NCI-H1105 treated with DMSO at 0.1 percent for 48 hours (cell line): ENCODE results near the gene TMEM235.
"Not testable (repeated sequence)": the region's sequence is repeated elsewhere in the genome, so short reads cannot be mapped to it uniquely, and the experiment has no call there.

Source experiments
- DNase-seq: peaks from one replicate; lab custom pipeline; 2025; lab: John Stamatoyannopoulos, UW

TMEM235 gene

GRCh38 chr17:78238823-78239488 is 7.5 kb downstream of the TMEM235 start:
- DNase-seq = no peak

GRCh38 chr17:78239489-78239931 is 8.1 kb downstream of the TMEM235 start:
- no peak for DNase-seq

DNA sequence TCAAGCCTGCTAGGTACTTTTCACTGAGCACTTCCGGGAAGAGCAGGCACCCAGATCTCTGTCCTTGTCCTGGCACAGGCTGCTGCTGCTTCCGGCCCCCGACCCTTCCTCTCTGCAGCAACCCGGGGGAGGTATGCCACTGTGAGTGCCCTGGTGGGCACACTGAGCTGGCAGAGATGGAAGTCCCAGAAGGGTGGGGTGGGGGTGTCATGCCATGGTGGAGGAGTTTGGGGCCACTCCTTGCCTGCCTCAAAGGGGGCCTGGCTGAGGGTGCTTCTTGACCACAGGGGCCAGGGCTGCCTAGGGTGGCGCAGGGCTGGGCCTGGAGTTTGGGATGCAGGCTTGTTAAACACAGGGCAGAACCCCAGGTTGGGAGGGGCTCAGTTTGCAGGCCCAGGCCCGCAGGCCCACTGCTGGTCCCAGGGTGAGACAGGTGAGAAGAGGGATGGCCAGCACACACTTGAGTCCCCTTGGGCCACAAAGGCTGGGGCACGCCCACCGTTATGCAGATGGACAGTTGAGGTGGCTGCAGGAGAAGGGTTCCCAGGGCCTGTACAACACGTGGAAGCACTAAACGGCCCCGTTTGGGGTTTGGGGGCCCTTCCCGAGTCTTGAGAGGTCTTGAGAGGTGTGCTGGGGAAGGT is 8.7 kb downstream of the TMEM235 start:
- DNase-seq = no peak

GRCh38 chr17:78240839-78241238 is 9.4 kb downstream of the TMEM235 start:
- DNase-seq = no peak

DNA sequence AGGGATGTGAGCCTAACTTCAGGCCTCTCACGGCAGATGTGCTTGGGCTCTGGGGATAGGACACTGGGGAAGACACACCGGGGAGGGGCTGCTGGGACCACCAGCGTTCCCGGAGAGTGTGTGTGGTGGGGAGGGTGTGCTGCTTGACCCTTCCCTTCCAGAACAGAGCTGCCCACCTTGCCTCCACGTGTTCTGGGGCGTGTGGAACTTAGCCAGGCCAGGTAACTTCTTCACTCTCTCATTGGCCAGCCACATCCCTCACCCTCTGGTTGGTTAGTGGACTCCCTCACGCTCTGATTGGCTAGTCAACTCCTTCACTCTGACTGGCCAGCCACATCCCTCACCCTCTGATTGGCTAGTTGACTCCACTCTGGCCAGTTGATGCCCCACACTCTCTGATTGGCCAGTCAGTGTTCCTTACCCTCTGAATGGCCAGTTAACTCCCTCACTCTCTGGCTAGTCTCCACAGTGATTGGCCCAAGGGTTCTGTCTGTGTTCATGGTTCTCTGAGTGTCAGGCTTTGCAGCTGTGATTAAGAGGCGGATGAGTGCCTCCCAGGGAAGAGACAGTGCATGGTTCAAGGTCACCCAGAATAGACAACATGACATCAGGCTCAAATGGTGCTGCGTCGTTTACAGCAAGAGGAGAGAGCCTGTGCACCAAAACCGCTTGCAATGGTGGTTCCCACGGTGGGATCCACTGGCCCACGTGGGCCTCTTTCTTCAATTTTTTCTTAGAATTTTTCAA is 10.0 kb downstream of the TMEM235 start:
- no peak for DNase-seq

DNA sequence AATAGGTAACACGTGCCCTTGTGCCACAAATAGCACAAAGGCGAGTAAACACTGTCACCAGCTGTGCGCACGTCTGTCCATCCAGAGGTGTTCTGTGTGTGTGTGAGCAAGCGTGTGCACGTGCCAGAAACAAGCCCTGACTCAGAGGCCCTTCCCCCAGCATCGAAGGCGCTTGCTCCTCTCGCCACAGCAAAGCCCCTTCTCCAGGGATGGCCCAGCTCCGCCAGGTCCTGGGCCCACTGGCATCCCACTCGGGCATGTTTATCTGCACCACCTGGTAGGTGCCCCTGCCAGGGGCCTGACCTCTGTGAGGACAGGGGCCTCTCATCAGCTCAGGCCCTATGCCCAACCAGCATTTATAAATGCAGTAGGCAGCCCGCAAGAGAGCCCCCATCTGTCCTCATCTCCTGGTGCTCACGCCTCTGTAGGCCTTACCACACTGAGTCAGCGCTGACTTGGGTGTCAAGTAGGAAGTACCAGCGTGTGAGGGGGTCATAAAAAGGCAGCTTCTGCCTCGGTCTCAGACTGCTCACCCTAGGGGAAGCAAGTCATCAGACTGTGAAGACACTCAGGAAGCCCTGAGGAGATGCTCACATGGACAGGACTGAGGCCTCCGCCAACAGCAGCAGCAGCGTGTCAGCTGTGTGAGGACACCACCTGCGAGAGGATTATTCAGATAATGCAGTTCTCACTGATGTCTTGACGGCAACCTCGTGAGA is 10.8 kb downstream of the TMEM235 start:
- DNase-seq = no peak

DNA sequence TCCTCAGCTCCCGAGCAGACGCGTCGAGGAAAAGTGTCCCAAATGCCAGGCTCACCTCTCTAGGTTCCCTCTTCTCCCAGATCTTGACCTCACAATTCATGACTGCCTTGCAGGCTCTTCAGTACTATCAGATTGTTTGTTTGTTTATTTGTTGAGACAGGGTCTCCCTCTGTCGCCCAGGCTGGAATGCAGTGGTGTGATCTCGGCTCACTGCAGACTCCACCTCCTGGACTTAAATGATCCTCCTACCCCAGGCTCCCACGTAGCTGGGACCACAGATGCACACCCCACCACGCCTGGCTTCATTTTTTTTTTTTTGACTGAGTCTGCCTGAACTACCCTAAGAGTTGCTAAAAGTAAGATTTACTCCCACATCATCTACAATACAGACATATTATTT is 15.9 kb downstream of the TMEM235 start:
- DNase-seq = no peak

GRCh38 chr17:78248051-78248914 is 16.9 kb downstream of the TMEM235 start:
- DNase-seq = no peak

- no peak for DNase-seq
These were observed 17.8 kb downstream of the TMEM235 start for GRCh38 chr17:78249074-78249817.

DNA sequence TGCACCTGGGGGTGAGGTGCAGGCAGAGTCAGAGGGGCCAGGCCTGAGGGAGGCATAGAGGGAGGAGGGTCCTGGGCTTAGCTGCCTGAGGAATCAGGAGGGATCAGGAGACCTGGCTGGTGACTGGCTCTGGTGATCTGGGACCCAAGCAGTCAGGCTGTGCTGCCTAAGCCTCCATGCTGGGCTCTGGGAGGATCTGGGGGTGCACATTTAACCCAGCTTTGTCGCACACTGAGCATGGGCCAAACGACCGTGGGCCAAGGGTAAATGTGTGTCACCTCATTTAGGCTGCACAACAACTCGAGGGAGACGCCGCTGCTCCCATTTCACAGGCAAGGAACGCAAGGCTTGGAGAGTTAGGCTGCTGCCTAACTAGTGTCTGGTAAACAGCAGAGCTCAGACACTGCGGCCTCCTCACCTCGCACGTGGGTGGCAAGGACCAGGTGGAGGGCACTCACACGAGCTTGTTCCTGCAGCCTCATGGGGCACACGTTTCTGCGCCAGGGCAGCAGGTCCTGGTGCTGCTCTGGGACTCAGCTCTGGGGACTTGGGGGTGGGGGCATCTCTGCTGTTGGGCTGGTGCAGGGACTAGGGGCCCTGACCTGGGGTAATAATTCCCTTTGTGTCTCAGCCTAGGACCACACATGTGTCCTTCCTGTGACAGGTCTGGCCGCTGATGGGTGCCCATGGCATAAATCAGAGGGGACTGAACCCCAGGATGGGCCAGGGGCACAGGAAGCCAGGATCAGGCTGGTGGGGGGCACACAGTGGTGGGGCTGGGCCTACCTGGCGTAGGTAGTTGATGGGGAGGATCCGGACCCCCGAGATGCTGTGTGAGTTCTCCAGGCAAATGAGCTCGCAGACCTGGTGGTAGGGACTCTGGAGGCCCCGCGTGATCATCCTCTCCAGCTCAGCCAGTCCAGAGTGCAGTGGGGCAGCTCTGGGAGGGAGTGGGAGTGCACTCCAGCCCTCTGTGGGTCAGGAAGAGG is 18.7 kb downstream of the TMEM235 start:
- no peak for DNase-seq

- peak; percentile 80 for DNase-seq
These were observed 19.7 kb downstream of the TMEM235 start for GRCh38 chr17:78250891-78251772.

DNA sequence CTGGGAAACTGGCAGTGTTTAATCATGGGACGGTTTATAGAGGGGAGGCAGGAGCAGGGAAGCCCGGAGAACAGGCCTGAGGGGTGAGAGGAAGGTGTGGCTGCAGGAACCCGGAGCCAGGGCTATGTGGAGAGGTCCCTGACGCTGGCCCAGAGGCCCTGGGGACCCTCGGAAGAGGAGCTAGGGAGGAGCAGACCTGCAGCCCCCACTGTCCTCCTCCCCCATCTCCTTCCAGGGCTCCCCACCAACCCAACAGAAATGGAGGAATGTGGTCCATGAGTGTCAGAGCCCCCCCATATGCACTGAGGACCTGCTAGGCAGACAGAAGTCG is 20.3 kb downstream of the TMEM235 start:
- no peak for DNase-seq

DNA sequence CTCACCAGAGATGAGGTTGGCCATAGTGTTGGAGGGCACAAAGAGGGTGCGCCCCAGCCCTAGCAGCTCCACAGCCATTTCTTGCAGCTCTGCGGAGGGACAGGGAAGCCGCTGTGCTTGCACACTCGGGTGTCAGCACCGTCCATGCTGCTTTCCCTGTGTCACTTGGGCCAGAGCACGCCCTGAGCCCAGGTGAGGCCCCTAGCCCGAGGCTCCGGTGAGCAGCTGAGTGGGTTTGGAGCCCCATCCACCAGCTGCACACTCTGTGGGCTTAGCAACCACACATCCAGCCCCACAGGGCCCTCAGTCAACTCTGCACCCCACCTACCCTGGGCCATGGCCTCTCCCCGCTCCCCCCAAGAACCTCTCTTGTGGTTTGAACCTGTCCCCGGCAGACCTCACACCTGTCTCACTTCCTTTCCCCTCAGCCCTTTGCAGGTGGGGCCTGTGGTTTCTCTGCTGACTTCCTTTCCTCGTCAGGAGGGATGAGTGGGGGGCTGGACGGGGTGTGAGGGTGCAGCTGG is 20.7 kb downstream of the TMEM235 start:
- DNase-seq = no peak

DNA sequence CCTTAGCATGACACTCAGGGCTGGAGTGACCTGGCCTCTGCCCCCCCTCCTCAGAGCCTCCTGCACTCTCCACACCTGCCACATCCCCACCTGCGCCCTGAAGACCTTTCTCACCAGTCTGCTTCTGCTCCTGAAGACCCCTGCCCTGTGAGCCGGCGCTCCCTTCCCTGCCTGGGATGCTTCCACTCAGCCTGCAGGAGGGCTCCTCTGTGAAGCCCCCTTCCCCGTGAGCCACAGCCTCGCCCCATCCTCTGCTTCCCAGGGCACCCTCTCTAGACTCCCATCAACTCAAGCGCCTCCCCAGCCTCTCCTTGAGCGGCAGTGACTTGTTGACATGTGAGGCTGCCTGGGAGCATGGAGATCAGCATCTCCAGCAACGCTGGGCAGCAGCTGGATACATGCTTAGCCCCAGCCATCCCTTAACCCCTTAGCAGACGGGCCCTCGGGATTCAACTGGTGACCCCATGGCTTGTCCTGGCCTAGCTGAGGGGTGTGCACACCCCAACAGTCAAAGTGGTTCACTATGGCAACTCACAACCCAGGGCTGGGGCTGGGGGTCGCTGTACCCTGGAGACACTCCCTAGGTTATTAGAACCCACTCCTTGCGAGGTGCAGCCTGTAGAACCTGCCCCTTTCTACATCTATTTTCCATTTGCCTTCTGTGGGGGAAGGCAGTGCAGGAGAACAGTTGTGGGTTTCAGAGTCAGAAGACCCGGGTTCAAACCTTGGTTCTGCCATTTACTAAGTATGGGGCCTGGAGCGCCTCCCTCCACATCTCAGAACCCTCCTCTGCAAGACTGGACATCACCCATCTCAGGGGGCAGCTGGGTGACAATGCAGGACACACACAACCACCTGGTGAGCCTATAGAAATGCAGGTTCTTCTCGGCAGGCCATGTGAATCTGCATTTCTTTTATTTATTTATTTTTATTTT is 21.5 kb downstream of the TMEM235 start:
- no peak for DNase-seq

DNA sequence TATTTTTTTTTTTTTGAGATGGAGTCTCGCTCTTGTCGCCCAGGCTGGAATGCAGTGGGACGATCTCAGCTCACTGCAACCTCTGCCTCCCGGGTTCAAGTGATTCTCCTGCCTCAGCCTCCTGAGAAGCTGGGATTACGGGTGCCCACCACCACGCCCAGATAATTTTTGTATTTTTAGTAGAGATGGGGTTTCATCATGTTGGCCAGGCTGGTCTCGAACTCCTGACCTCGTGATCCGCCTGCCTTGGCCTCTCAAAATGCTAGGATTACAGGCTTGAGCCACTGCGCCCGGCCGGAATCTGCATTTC is 22.2 kb downstream of the TMEM235 start:
- DNase-seq = not testable (repeated sequence)

- DNase-seq = peak; percentile 67
These were observed 22.7 kb downstream of the TMEM235 start for GRCh38 chr17:78253946-78254672.
